Stomach (tissue), 4 donors: ENCODE measurements around the gene CLASRP.

Experiments used
- CTCF ChIP-seq, 7 experiments: fragments of 450-650 bp in 4 of 7; fragments of 200-600 bp in 3 of 7; sonication (generic) in 3 of 7; IDR thresholded peaks; one replicate each; pipeline ENCODE4 v1.5.1; 2016 to 2019; ENCODE audit warnings: antibody characterized with exemption in 7 of 7, control low read depth in 2 of 7, mild to moderate bottlenecking in 1 of 7
- POLR2A ChIP-seq, 4 donors: fragments of 450-650 bp; IDR thresholded peaks; one replicate each; pipeline ENCODE4 v1.6.1; 2016; ENCODE audit warnings: antibody characterized with exemption in 4 of 4, control low read depth in 2 of 4, mild to moderate bottlenecking in 1 of 4, moderate library complexity in 1 of 4
- POLR2AphosphoS5 ChIP-seq, 3 donors: sonication (generic); formaldehyde crosslinking; IDR thresholded peaks; one replicate each; pipeline ENCODE4 v1.6.1; 2016; ENCODE audit warnings: antibody characterized with exemption in 3 of 3

GRCh38 chr19:45019187-45019586 is 19.7 kb upstream of the CLASRP start:
- TF ChIP-seq CTCF (IDR thresholded peaks at IDR 0.05) (no peak), POLR2A (IDR thresholded peaks at IDR 0.05) (no peak), POLR2AphosphoS5 (IDR thresholded peaks at IDR 0.05) (no peak)
